Neutrophil (primary cell): ENCODE results near the gene ZNF593.

Experiments
- H3K27ac ChIP-seq: fragments of 200-600 bp; sonication (generic); 2 replicates; pipeline ENCODE4 v1.5.1; 2016; ENCODE audit warnings: mild to moderate bottlenecking, moderate library complexity
- H3K27me3 ChIP-seq: fragments of 200-600 bp; sonication (generic); 2 replicates; pipeline ENCODE4 v1.6.0; 2016; ENCODE audit warnings: mild to moderate bottlenecking
- H3K36me3 ChIP-seq: fragments of 200-600 bp; sonication (generic); 2 replicates; pipeline ENCODE4 v1.5.1; 2017
- H3K4me1 ChIP-seq, 2 experiments: fragments of 200-600 bp in 1 of 2; sonication (generic) in 1 of 2; 1 replicate in 1 of 2; 2 replicates in 1 of 2; pipeline versions ENCODE4 v1.5.1 to v1.6.1; 2013 to 2016; ENCODE audit warnings: low read depth in 1 of 2, low read length in 1 of 2, mild to moderate bottlenecking in 1 of 2, moderate library complexity in 1 of 2; ENCODE audit not compliant: control insufficient read depth in 1 of 2, insufficient read depth in 1 of 2
- H3K4me3 ChIP-seq, 2 experiments: fragments of 200-600 bp in 1 of 2; sonication (generic) in 1 of 2; 1 replicate in 1 of 2; 2 replicates in 1 of 2; pipeline ENCODE4 v1.5.1; 2013 to 2016; ENCODE audit warnings: low read depth in 1 of 2, low read length in 1 of 2, mild to moderate bottlenecking in 1 of 2, moderate library complexity in 1 of 2
- H3K9me3 ChIP-seq: fragments of 200-600 bp; sonication (generic); 2 replicates; pipeline ENCODE4 v1.5.1; 2016
- CTCF ChIP-seq: fragments of 200-600 bp; sonication (generic); IDR thresholded peaks from 2 replicates; pipeline ENCODE4 v1.5.1; 2016; ENCODE audit warnings: antibody characterized with exemption

ZNF593 gene

GRCh38 chr1:26195805-26196204 is 26.1 kb downstream of the ZNF593 start:
- Histone ChIP-seq H3K9me3 (no peaks in the 10 kb centered on the region), H3K4me1 (no peaks in the 10 kb centered on the region), H3K27ac (no peak overlapping the region), H3K27me3 (no peaks in the 10 kb centered on the region), H3K4me3 (no peak overlapping the region), H3K36me3 (no peaks in the 10 kb centered on the region)
- no peak for TF ChIP-seq CTCF

GRCh38 chr1:26197301-26197700 is 27.6 kb downstream of the ZNF593 start:
- H3K4me3 ChIP-seq = no peak overlapping the region
- H3K27me3 ChIP-seq = no peaks in the 10 kb centered on the region
- peaks cover 0 to 3% of the 10 kb centered on the region in 2 experiments for H3K4me1 ChIP-seq
- no peak overlapping the region for H3K27ac ChIP-seq
- no peaks in the 10 kb centered on the region for H3K9me3 ChIP-seq
- no peaks in the 10 kb centered on the region for H3K36me3 ChIP-seq
- no peak for TF ChIP-seq CTCF

- TF ChIP-seq CTCF = no peak
- H3K27me3 ChIP-seq = no peaks in the 10 kb centered on the region
Observed at GRCh38 chr1:26197813-26198212, 28.1 kb downstream of the ZNF593 start.

GRCh38 chr1:26200413-26200812 is 30.7 kb downstream of the ZNF593 start:
- H3K36me3 ChIP-seq = no peaks in the 10 kb centered on the region
- H3K27ac ChIP-seq = no peak overlapping the region
- H3K27me3 ChIP-seq = no peaks in the 10 kb centered on the region
- no peak for TF ChIP-seq CTCF
- no peak overlapping the region for H3K4me3 ChIP-seq
- peaks cover 0 to 3% of the 10 kb centered on the region in 2 experiments for H3K4me1 ChIP-seq
- H3K9me3 ChIP-seq = no peaks in the 10 kb centered on the region

More at GRCh38 chr1:26197813-26198212, 28.1 kb downstream of the ZNF593 start:
- no peak overlapping the region for H3K4me3 ChIP-seq
- H3K27ac ChIP-seq = no peak overlapping the region
- peaks cover 0 to 3% of the 10 kb centered on the region in 2 experiments for H3K4me1 ChIP-seq
- no peaks in the 10 kb centered on the region for H3K9me3 ChIP-seq
- no peaks in the 10 kb centered on the region for H3K36me3 ChIP-seq

GRCh38 chr1:26203642-26204318 is 34.1 kb downstream of the ZNF593 start:
- no peaks in the 10 kb centered on the region for H3K36me3 ChIP-seq
- H3K4me3 ChIP-seq = no peak overlapping the region
- no peaks in the 10 kb centered on the region for H3K27me3 ChIP-seq
- peaks cover 0 to 3% of the 10 kb centered on the region in 2 experiments for H3K4me1 ChIP-seq
- H3K27ac ChIP-seq = no peak overlapping the region
- no peak for TF ChIP-seq CTCF
- H3K9me3 ChIP-seq = no peaks in the 10 kb centered on the region
